Fibroblast of mammary gland (primary cell): Measurements from ENCODE around the gene SETD1A.

Source experiments
- DNase-seq: peaks from one replicate; pipeline ENCODE4 v3.0.0-alpha.2; 2010; ENCODE audit warnings: low read depth
- H3K4me3 ChIP-seq: 2 replicates; pipeline ENCODE4 v1.5.1; 2011; ENCODE audit warnings: low read depth, mild to moderate bottlenecking, low read length, moderate library complexity; ENCODE audit not compliant: control insufficient read depth
- CTCF ChIP-seq: conservative IDR thresholded peaks from 2 replicates; pipeline ENCODE4 v1.5.1; 2011; ENCODE audit warnings: low read depth, low read length, inconsistent platforms; ENCODE audit not compliant: control insufficient read depth, insufficient read depth

SETD1A gene

GRCh38 chr16:30924913-30925631 is 32.5 kb upstream of the SETD1A start:
- peak overlapping the region; percentile 70 for H3K4me3 ChIP-seq
- TF ChIP-seq CTCF: no peak
- DNase-seq: no peak

GRCh38 chr16:30925632-30925987 is 31.9 kb upstream of the SETD1A start:
- DNase-seq: no peak
- no peak for TF ChIP-seq CTCF

GRCh38 chr16:30925995-30926811 is 31.4 kb upstream of the SETD1A start:
- no peak overlapping the region for H3K4me3 ChIP-seq
- TF ChIP-seq CTCF: no peak
- DNase-seq: no peak

More at GRCh38 chr16:30925632-30925987, 31.9 kb upstream of the SETD1A start:
- no peak overlapping the region for H3K4me3 ChIP-seq

- no peak for DNase-seq
- H3K4me3 ChIP-seq: no peak overlapping the region
- TF ChIP-seq CTCF: no peak
Observed at GRCh38 chr16:30926937-30927788, 30.4 kb upstream of the SETD1A start.

- H3K4me3 ChIP-seq: no peak overlapping the region
- no peak for TF ChIP-seq CTCF
- peak; percentile 39 for DNase-seq
Observed at GRCh38 chr16:30927789-30928378, 29.7 kb upstream of the SETD1A start.

GRCh38 chr16:30928390-30928789 is 29.2 kb upstream of the SETD1A start:
- DNase-seq: no peak
- H3K4me3 ChIP-seq: no peak overlapping the region
- TF ChIP-seq CTCF: no peak
